SU-DHL-6 (cell line): ENCODE data around the gene SEMA3D.

Experiments
- H2AFZ ChIP-seq: fragments of 200-600 bp; sonication (generic); 2 replicates; pipeline ENCODE4 v1.6.1; 2014; ENCODE audit warnings: low read depth, mild to moderate bottlenecking, moderate library complexity, mixed read lengths, antibody characterized with exemption, low read length; ENCODE audit not compliant: severe bottlenecking
- H3F3A ChIP-seq: fragments of 200-600 bp; shearing (Covaris generic); 2 replicates; pipeline ENCODE4 v1.6.0; 2016; ENCODE audit warnings: antibody characterized with exemption, mild to moderate bottlenecking; ENCODE audit not compliant: insufficient read depth
- H3K27ac ChIP-seq: fragments of 200-600 bp; sonication (generic); 2 replicates; pipeline ENCODE4 v1.5.1; 2016; ENCODE audit warnings: low read depth, mild to moderate bottlenecking, low read length, moderate library complexity, mixed read lengths
- H3K27me3 ChIP-seq: fragments of 200-600 bp; sonication (generic), shearing (Covaris generic); 2 replicates; pipeline ENCODE4 v1.6.0; 2014; ENCODE audit warnings: mild to moderate bottlenecking, low read length
- H3K36me3 ChIP-seq: fragments of 200-600 bp; sonication (generic); 2 replicates; pipeline ENCODE4 v1.6.1; 2014; ENCODE audit warnings: mild to moderate bottlenecking, low read length, mixed read lengths
- H3K4me2 ChIP-seq: fragments of 300-600, 200-600 bp; shearing (Covaris generic), sonication (generic); 2 replicates; pipeline ENCODE4 v1.6.0; 2014; ENCODE audit warnings: low read length, low read depth, mild to moderate bottlenecking; ENCODE audit not compliant: poor library complexity, severe bottlenecking
- H3K4me3 ChIP-seq: fragments of 200-600 bp; sonication (generic); 2 replicates; pipeline ENCODE4 v1.5.1; 2014; ENCODE audit warnings: antibody characterized with exemption, low read length, mild to moderate bottlenecking, mixed read lengths; ENCODE audit not compliant: insufficient read depth, poor library complexity, severe bottlenecking
- H3K79me2 ChIP-seq: fragments of 200-600 bp; sonication (generic); 2 replicates; pipeline ENCODE4 v1.6.1; 2014; ENCODE audit warnings: mild to moderate bottlenecking, low read length, moderate library complexity; ENCODE audit not compliant: insufficient read depth
- H3K9ac ChIP-seq: fragments of 200-600 bp; sonication (generic); 2 replicates; pipeline ENCODE4 v1.7.0; 2014; ENCODE audit warnings: mild to moderate bottlenecking, low read length
- H3K9me2 ChIP-seq: fragments of 200-600 bp; sonication (generic); replicated peaks from 2 replicates; pipeline ENCODE4 v1.6.1; 2014; ENCODE audit warnings: low read length; ENCODE audit not compliant: insufficient read depth
- H3K9me3 ChIP-seq: fragments of 200-600 bp; sonication (generic); 2 replicates; pipeline ENCODE4 v1.6.1; 2014; ENCODE audit warnings: low read length, mixed read lengths; ENCODE audit not compliant: insufficient read depth
- H4K20me1 ChIP-seq: fragments of 200-600 bp; sonication (generic); 2 replicates; pipeline ENCODE4 v1.6.1; 2014; ENCODE audit warnings: low read depth, mild to moderate bottlenecking, antibody characterized with exemption, low read length, moderate library complexity, mixed read lengths
- EZH2phosphoT487 ChIP-seq: fragments of 200-600 bp; sonication (generic), shearing (Covaris generic); conservative IDR thresholded peaks from 2 replicates; pipeline ENCODE4 v1.6.1; 2018; ENCODE audit warnings: mild to moderate bottlenecking, antibody characterized with exemption, low read length, moderate library complexity, mixed read lengths
- TF ChIP-seq, protein P1 (sequence below): fragments of 200-600 bp; sonication (generic); IDR thresholded peaks from one replicate; pipeline ENCODE4 v1.5.1; 2017; ENCODE audit warnings: antibody characterized with exemption, mild to moderate bottlenecking, low read length, moderate library complexity; ENCODE audit not compliant: insufficient read depth, poor library complexity, severe bottlenecking

The SEMA3D gene

DNA sequence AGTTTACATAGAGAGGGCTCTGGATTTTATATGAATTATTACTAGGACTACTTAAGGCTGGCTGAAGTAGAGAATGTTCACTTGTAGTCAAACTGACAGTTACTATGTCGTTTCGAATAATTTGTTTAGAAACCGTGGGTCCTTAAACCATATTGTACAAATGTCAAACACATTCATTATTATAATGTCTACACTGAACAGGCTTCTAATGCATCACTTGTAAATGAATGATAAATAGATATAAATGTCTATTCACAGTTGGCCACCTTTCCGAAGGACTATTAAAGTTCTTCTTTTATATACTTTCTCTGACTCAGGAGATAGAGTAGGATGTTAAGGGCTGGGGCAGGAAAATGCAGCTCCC lies 95.3 kb downstream of the SEMA3D start:
- H3K27me3 ChIP-seq = no peaks in the 10 kb centered on the region
- H3K9me2 ChIP-seq = no peaks in the 10 kb centered on the region
- TF ChIP-seq, protein P1, sequence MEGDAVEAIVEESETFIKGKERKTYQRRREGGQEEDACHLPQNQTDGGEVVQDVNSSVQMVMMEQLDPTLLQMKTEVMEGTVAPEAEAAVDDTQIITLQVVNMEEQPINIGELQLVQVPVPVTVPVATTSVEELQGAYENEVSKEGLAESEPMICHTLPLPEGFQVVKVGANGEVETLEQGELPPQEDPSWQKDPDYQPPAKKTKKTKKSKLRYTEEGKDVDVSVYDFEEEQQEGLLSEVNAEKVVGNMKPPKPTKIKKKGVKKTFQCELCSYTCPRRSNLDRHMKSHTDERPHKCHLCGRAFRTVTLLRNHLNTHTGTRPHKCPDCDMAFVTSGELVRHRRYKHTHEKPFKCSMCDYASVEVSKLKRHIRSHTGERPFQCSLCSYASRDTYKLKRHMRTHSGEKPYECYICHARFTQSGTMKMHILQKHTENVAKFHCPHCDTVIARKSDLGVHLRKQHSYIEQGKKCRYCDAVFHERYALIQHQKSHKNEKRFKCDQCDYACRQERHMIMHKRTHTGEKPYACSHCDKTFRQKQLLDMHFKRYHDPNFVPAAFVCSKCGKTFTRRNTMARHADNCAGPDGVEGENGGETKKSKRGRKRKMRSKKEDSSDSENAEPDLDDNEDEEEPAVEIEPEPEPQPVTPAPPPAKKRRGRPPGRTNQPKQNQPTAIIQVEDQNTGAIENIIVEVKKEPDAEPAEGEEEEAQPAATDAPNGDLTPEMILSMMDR = no peak
- TF ChIP-seq EZH2phosphoT487 = no peak
- no peak overlapping the region for H3K27ac ChIP-seq
- H2AFZ ChIP-seq = no peak overlapping the region
- no peaks in the 10 kb centered on the region for H3F3A ChIP-seq
- no peak overlapping the region for H3K4me3 ChIP-seq
- H4K20me1 ChIP-seq = no peaks in the 10 kb centered on the region; the same call in 1 of the 2 replicates
- H3K4me2 ChIP-seq = no peak overlapping the region
- no peaks in the 10 kb centered on the region for H3K9me3 ChIP-seq
- H3K9ac ChIP-seq = no peak overlapping the region
- H3K36me3 ChIP-seq = no peaks in the 10 kb centered on the region
- H3K79me2 ChIP-seq = no peaks in the 10 kb centered on the region

GRCh38 chr7:85090919-85091564 lies 95.8 kb downstream of the SEMA3D start:
- Histone ChIP-seq H3K9ac (no peak overlapping the region), H3F3A (no peaks in the 10 kb centered on the region), H3K9me2 (no peaks in the 10 kb centered on the region), H3K27ac (no peak overlapping the region), H3K9me3 (no peaks in the 10 kb centered on the region), H3K4me3 (no peak overlapping the region), H3K27me3 (no peaks in the 10 kb centered on the region), H3K36me3 (no peaks in the 10 kb centered on the region), H3K79me2 (no peaks in the 10 kb centered on the region), H2AFZ (no peak overlapping the region), H3K4me2 (no peak overlapping the region), H4K20me1 (no peaks in the 10 kb centered on the region; the same call in 1 of the 2 replicates)
- TF ChIP-seq EZH2phosphoT487 = no peak
- TF ChIP-seq, protein P1 = no peak

DNA sequence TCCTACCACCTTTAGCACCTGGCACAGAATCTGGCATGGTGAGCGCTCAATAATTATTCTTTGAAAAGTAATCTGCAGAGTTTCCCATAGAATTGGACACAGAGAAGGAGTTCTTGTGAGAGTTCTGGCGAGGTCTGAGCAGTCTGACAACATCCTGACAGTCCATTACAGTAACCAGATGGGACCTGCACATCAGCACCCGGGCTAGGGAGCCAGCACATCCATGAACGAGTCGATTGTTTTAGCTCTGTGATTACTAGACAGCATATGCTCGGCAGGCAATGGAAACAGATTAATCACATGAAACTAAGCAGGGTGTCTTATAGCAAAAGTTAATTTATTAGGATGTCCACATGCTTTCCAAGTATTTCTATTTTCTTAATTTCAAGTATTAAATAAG lies 96.7 kb downstream of the SEMA3D start:
- H3F3A ChIP-seq = no peaks in the 10 kb centered on the region
- no peak overlapping the region for H3K4me3 ChIP-seq
- no peaks in the 10 kb centered on the region for H3K27me3 ChIP-seq
- H3K4me2 ChIP-seq = no peak overlapping the region
- H4K20me1 ChIP-seq = no peaks in the 10 kb centered on the region; the same call in 1 of the 2 replicates
- H3K9me3 ChIP-seq = no peaks in the 10 kb centered on the region
- H2AFZ ChIP-seq = no peak overlapping the region
- H3K36me3 ChIP-seq = no peaks in the 10 kb centered on the region
- no peaks in the 10 kb centered on the region for H3K79me2 ChIP-seq
- H3K9ac ChIP-seq = no peak overlapping the region
- H3K27ac ChIP-seq = no peak overlapping the region
- TF ChIP-seq, protein P1 = no peak
- TF ChIP-seq EZH2phosphoT487 = no peak
- H3K9me2 ChIP-seq = peaks cover 4% of the 10 kb centered on the region; the same call in 1 of the 2 replicates
